GM12878 (cell line): ENCODE measurements around the gene HHIPL1. TPM values are rescaled to one million over a fixed set of nuclear protein-coding genes. Genes with fewer than 3 reads are reported as not detected.

Experiments
- ATAC-seq: fragments of 200-7000 bp; cut with Tn5 transposase; 3 replicates; pipeline ENCODE4 v1.9.1; 2020; ENCODE audit warnings: mild to moderate bottlenecking, moderate library complexity
- BruUV-seq: library from RNA; stranded (reverse); fragments of 400-500 nt; replicated peaks from 2 replicates; lab custom pipeline; 2021; lab: Mats Ljungman, UMichigan
- CTCF ChIA-PET: fragments of 300-600 bp; sonication (Branson Sonifier 250); formaldehyde crosslinking; extraction: SDS; loops from one replicate; lab custom pipeline; 2021; ENCODE audit warnings: inconsistent platforms; lab: Yijun Ruan, JAX
- POLR2A ChIA-PET: fragments of 350-600 bp; formaldehyde crosslinking; extraction: SDS; loops from one replicate; lab custom pipeline; 2021; ENCODE audit warnings: inconsistent platforms; lab: Charles Lee
- RAD21 ChIA-PET: fragments of 300-600 bp; sonication (Branson Sonifier 250); formaldehyde crosslinking; loops from one replicate; lab custom pipeline; 2023; ENCODE audit warnings: antibody characterized with exemption; ENCODE audit not compliant: unreplicated experiment; lab: Charles Lee
- SMC1A ChIA-PET: fragments of 300-600 bp; sonication (Branson Sonifier 250); formaldehyde crosslinking; loops from one replicate; lab custom pipeline; 2023; ENCODE audit not compliant: unreplicated experiment, uncharacterized antibody; lab: Charles Lee
- DNase-seq: peaks from one replicate; pipeline ENCODE4 v3.0.0-alpha.2; 2011; ENCODE audit warnings: low read depth, low spot score
- FAIRE-seq: peaks from 3 replicates; lab custom pipeline; 2011; peaks lifted over from hg19 to GRCh38; lab: Jason Lieb, UNC
- H2AFZ ChIP-seq: 2 replicates; pipeline ENCODE4 v1.6.0; 2011; ENCODE audit warnings: low read depth, low read length, control low read depth; ENCODE audit not compliant: control insufficient read depth
- H3K27ac ChIP-seq: 2 replicates; pipeline ENCODE4 v1.5.1; 2011; ENCODE audit warnings: control low read depth; ENCODE audit not compliant: control insufficient read depth, insufficient read depth
- H3K27me3 ChIP-seq, 2 experiments: replicated peaks in 1 of 2; 2 replicates each; pipeline versions ENCODE4 v1.6.0 to v1.6.1; 2011; ENCODE audit warnings: low read length in 1 of 2; ENCODE audit not compliant: control insufficient read depth in 2 of 2, insufficient read depth in 2 of 2
- H3K36me3 ChIP-seq, 2 experiments: 2 replicates each; pipeline ENCODE4 v1.5.1; 2011; ENCODE audit warnings: low read length in 1 of 2; ENCODE audit not compliant: control insufficient read depth in 2 of 2, insufficient read depth in 2 of 2
- H3K4me1 ChIP-seq: 2 replicates; pipeline ENCODE4 v1.6.1; 2011; ENCODE audit warnings: mild to moderate bottlenecking, low read length, moderate library complexity, mixed read lengths; ENCODE audit not compliant: control insufficient read depth, insufficient read depth
- H3K4me2 ChIP-seq: 2 replicates; pipeline ENCODE4 v1.6.0; 2011; ENCODE audit warnings: control low read depth; ENCODE audit not compliant: control insufficient read depth, insufficient read depth
- H3K4me3 ChIP-seq: fragments of 200-600 bp; sonication (generic); 2 replicates; pipeline ENCODE4 v1.5.1; 2016
- H3K79me2 ChIP-seq: 2 replicates; pipeline ENCODE4 v1.6.0; 2011; ENCODE audit warnings: low read length; ENCODE audit not compliant: control insufficient read depth, insufficient read depth
- H3K9ac ChIP-seq: 2 replicates; pipeline ENCODE4 v1.8.0; 2011; ENCODE audit warnings: low read length, control low read depth, mixed read lengths; ENCODE audit not compliant: control insufficient read depth, insufficient read depth
- H3K9me3 ChIP-seq: replicated peaks from 3 replicates; pipeline ENCODE4 v1.5.1; 2011; ENCODE audit warnings: mild to moderate bottlenecking, low read length; ENCODE audit not compliant: control insufficient read depth, insufficient read depth
- H4K20me1 ChIP-seq: 2 replicates; pipeline ENCODE4 v1.6.0; 2011; ENCODE audit not compliant: control insufficient read depth, insufficient read depth
- BCL11A ChIP-seq: IDR thresholded peaks from 2 replicates; pipeline ENCODE4 v1.6.1; 2011; ENCODE audit warnings: low read depth, low read length
- BMI1 ChIP-seq: fragments of 450-650 bp; IDR thresholded peaks from 2 replicates; pipeline ENCODE4 v1.6.1; 2016; ENCODE audit warnings: mild to moderate bottlenecking, moderate library complexity, borderline replicate concordance
- CBX5 ChIP-seq: sonication (generic); IDR thresholded peaks from 2 replicates; pipeline ENCODE4 v1.6.1; 2016; ENCODE audit warnings: low read depth, moderate library complexity, mild to moderate bottlenecking, inconsistent platforms
- CHD1 ChIP-seq: IDR thresholded peaks from 2 replicates; pipeline ENCODE4 v1.6.1; 2012; ENCODE audit warnings: low read depth, low read length, improper control_type of control experiment
- EGR1 ChIP-seq, 2 experiments: IDR thresholded peaks; 1 replicate in 1 of 2; 2 replicates in 1 of 2; pipeline ENCODE4 v1.6.1; 2011 to 2012; ENCODE audit warnings: low read depth in 2 of 2, low read length in 2 of 2, borderline replicate concordance in 1 of 2, mild to moderate bottlenecking in 1 of 2, moderate library complexity in 1 of 2
- ETV6 ChIP-seq, 2 experiments: fragments of 450-650 bp in 1 of 2; IDR thresholded peaks in 1 of 2; conservative IDR thresholded peaks in 1 of 2; 2 replicates each; pipeline ENCODE4 v1.6.1; 2014; ENCODE audit warnings: antibody characterized with exemption in 1 of 2, borderline replicate concordance in 1 of 2, low read depth in 1 of 2, mild to moderate bottlenecking in 1 of 2, moderate library complexity in 1 of 2
- NFIC ChIP-seq: IDR thresholded peaks from 2 replicates; pipeline ENCODE4 v1.6.1; 2012; ENCODE audit warnings: low read depth, mild to moderate bottlenecking, inconsistent platforms, low read length, moderate library complexity
- PAX5 ChIP-seq: IDR thresholded peaks from 2 replicates; pipeline ENCODE4 v1.6.1; 2011; ENCODE audit warnings: low read depth, low read length, borderline replicate concordance
- POLR2AphosphoS5 ChIP-seq: IDR thresholded peaks from 2 replicates; pipeline ENCODE4 v1.6.1; 2011; ENCODE audit warnings: mild to moderate bottlenecking, low read length, inconsistent platforms
- POU2F2 ChIP-seq: IDR thresholded peaks from 3 replicates; pipeline ENCODE4 v1.6.1; 2011; ENCODE audit warnings: low read depth, mild to moderate bottlenecking, low read length, borderline replicate concordance
- RUNX3 ChIP-seq: IDR thresholded peaks from 2 replicates; pipeline ENCODE4 v1.6.1; 2012; ENCODE audit warnings: low read length, inconsistent platforms
- SMAD5 ChIP-seq: IDR thresholded peaks from 2 replicates; pipeline ENCODE4 v1.6.1; 2016; ENCODE audit warnings: antibody characterized with exemption, low read depth
- STAT1 ChIP-seq: fragments of 450-650 bp; conservative IDR thresholded peaks from 2 replicates; pipeline ENCODE4 v1.6.1; 2014; ENCODE audit warnings: antibody characterized with exemption, mild to moderate bottlenecking
- ZZZ3 ChIP-seq: IDR thresholded peaks from 2 replicates; pipeline ENCODE4 v1.6.1; 2011; ENCODE audit warnings: low read depth; ENCODE audit not compliant: control insufficient read depth, insufficient read length
- WGBS: methylation state at CpG from one replicate; pipeline ENCODE4 v1.1.6; 2016; ENCODE audit warnings: low lambda C conversion rate; ENCODE audit not compliant: insufficient replicate concordance, insufficient coverage; ENCODE audit errors: missing lambda C conversion rate; 5-methylcytosine and 5-hydroxymethylcytosine counted together
- in situ Hi-C: fragments of 300-500 bp; cut with MboI; formaldehyde crosslinking; loops from 9 replicates; pipeline ENCODE4 v1.14.3; 2018; ENCODE audit warnings: mixed read lengths
- intact Hi-C: fragments of 100-400 bp; cut with micrococcal nuclease; formaldehyde crosslinking; loops from one replicate; pipeline ENCODE4 v1.14.2; 2022; ENCODE audit not compliant: unreplicated experiment
- polyA plus RNA-seq, 11 experiments: library from polyadenylated mRNA; depleted of rRNA in 4 of 11; unstranded in 6 of 11; stranded (reverse) in 5 of 11; fragments of >200 nt; fragmentation: Nextera tagmentation in 4 of 11; fragmentation: Illumina TruSeq in 1 of 11; extraction: Ambion mirVana in 4 of 11; extraction: Trizol in 1 of 11; gene quantifications; 1 replicate in 1 of 11; 2 replicates in 10 of 11; pipeline versions ENCODE4 v1.2.1 to v1.2.3, GENCODE V29; 2011 to 2016; ENCODE audit warnings: inconsistent platforms in 2 of 11, missing spikeins in 2 of 11, low read depth in 1 of 11
- total RNA-seq, 4 experiments: library from RNA; depleted of rRNA in 3 of 4; stranded (reverse); fragments of >200 nt in 3 of 4; fragmentation: Illumina TruSeq in 1 of 4; extraction: Trizol in 1 of 4; gene quantifications; 2 replicates each; pipeline versions ENCODE4 v1.2.1 to v1.2.3, GENCODE V29; 2013 to 2021
- TF ChIP-seq, protein P1 (sequence below): fragments of 450-650 bp; IDR thresholded peaks from 2 replicates; pipeline ENCODE4 v1.6.1; 2017; ENCODE audit warnings: mild to moderate bottlenecking, low read depth, inconsistent platforms; ENCODE audit not compliant: poor library complexity, severe bottlenecking
- TF ChIP-seq, protein P2 (sequence below): fragments of 450-650 bp; formaldehyde crosslinking; IDR thresholded peaks from 2 replicates; pipeline ENCODE4 v1.5.0; 2022; ENCODE audit warnings: mild to moderate bottlenecking, missing genetic modification characterization
- TF ChIP-seq, protein P3 (sequence below): fragments of 450-650 bp; IDR thresholded peaks from 2 replicates; pipeline ENCODE4 v1.6.1; 2018; ENCODE audit warnings: mild to moderate bottlenecking, low read depth, moderate library complexity; ENCODE audit not compliant: partially characterized antibody

Gene HHIPL1
- total and polyA plus RNA-seq, 10 of the 15 experiments (the other 5 are each of a cell fraction or from before 2014, with no cell fraction given) = 0.09 TPM; not detected in 9

DNA sequence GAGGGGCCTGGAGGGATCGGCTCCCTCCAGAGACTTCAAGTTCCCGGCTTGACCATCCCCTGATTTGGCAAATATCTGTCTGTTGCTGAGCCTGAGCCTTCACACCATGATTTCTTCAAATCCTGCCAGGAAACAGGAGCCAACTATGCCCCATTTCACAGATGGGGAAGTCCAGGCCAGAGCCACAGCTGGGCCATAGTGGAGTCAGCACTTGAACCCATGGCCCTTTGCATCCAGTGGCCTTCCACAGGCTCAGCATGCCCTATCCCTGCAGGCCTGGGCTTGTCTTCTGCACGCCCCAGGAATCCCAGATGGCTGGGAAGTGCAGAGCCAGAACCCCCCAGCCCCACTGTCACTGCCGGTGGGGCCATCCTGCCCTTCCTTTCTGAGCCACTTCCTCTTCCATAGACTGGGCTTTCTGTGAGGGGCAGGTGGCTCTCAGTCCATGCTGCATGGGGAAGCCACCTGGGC lies 84.1 kb downstream of the HHIPL1 start:
- BruUV-seq = no TSS peak
- DNase-seq = no peak
- TF ChIP-seq SMAD5 (no peak), CHD1 (no peak), PAX5 (no peak), ZZZ3 (no peak), POLR2AphosphoS5 (no peak), POU2F2 (no peak), ETV6 (conservative IDR thresholded peaks at IDR 0.05 in 1 of 2, IDR thresholded peaks at IDR 0.05 in 1 of 2; ENCODE audit: borderline replicate concordance in 1 of 2, low read depth in 1 of 2) (no peak), NFIC (no peak), EGR1 (IDR thresholded peaks at IDR 0.05; ENCODE audit: borderline replicate concordance in 1 of 2, low read depth in 2 of 2, low read length in 2 of 2) (no peak), BMI1 (no peak), RUNX3 (no peak), STAT1 (no peak), BCL11A (no peak), CBX5 (no peak)
- TF ChIP-seq, protein P1, sequence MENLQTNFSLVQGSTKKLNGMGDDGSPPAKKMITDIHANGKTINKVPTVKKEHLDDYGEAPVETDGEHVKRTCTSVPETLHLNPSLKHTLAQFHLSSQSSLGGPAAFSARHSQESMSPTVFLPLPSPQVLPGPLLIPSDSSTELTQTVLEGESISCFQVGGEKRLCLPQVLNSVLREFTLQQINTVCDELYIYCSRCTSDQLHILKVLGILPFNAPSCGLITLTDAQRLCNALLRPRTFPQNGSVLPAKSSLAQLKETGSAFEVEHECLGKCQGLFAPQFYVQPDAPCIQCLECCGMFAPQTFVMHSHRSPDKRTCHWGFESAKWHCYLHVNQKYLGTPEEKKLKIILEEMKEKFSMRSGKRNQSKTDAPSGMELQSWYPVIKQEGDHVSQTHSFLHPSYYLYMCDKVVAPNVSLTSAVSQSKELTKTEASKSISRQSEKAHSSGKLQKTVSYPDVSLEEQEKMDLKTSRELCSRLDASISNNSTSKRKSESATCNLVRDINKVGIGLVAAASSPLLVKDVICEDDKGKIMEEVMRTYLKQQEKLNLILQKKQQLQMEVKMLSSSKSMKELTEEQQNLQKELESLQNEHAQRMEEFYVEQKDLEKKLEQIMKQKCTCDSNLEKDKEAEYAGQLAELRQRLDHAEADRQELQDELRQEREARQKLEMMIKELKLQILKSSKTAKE = no peak
- TF ChIP-seq, protein P2, sequence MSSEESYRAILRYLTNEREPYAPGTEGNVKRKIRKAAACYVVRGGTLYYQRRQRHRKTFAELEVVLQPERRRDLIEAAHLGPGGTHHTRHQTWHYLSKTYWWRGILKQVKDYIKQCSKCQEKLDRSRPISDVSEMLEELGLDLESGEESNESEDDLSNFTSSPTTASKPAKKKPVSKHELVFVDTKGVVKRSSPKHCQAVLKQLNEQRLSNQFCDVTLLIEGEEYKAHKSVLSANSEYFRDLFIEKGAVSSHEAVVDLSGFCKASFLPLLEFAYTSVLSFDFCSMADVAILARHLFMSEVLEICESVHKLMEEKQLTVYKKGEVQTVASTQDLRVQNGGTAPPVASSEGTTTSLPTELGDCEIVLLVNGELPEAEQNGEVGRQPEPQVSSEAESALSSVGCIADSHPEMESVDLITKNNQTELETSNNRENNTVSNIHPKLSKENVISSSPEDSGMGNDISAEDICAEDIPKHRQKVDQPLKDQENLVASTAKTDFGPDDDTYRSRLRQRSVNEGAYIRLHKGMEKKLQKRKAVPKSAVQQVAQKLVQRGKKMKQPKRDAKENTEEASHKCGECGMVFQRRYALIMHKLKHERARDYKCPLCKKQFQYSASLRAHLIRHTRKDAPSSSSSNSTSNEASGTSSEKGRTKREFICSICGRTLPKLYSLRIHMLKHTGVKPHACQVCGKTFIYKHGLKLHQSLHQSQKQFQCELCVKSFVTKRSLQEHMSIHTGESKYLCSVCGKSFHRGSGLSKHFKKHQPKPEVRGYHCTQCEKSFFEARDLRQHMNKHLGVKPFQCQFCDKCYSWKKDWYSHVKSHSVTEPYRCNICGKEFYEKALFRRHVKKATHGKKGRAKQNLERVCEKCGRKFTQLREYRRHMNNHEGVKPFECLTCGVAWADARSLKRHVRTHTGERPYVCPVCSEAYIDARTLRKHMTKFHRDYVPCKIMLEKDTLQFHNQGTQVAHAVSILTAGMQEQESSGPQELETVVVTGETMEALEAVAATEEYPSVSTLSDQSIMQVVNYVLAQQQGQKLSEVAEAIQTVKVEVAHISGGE (CRISPR knock-in tag) = no peak
- TF ChIP-seq, protein P3, sequence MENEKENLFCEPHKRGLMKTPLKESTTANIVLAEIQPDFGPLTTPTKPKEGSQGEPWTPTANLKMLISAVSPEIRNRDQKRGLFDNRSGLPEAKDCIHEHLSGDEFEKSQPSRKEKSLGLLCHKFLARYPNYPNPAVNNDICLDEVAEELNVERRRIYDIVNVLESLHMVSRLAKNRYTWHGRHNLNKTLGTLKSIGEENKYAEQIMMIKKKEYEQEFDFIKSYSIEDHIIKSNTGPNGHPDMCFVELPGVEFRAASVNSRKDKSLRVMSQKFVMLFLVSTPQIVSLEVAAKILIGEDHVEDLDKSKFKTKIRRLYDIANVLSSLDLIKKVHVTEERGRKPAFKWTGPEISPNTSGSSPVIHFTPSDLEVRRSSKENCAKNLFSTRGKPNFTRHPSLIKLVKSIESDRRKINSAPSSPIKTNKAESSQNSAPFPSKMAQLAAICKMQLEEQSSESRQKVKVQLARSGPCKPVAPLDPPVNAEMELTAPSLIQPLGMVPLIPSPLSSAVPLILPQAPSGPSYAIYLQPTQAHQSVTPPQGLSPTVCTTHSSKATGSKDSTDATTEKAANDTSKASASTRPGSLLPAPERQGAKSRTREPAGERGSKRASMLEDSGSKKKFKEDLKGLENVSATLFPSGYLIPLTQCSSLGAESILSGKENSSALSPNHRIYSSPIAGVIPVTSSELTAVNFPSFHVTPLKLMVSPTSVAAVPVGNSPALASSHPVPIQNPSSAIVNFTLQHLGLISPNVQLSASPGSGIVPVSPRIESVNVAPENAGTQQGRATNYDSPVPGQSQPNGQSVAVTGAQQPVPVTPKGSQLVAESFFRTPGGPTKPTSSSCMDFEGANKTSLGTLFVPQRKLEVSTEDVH = no peak

More for the DNA sequence above, 84.1 kb downstream of the HHIPL1 start:
- intact Hi-C loops (no loop called here), in situ Hi-C loops (no loop called here)
- Histone ChIP-seq H4K20me1 (no peaks in the 10 kb centered on the region), H3K27ac (no peak overlapping the region), H3K9ac (no peak overlapping the region), H3K36me3 (no peaks in the 10 kb centered on the region), H3K27me3 (no peaks in the 10 kb centered on the region; a peak in 4 of 4 replicates), H3K79me2 (no peaks in the 10 kb centered on the region), H3K4me3 (no peak overlapping the region), H3K4me1 (no peaks in the 10 kb centered on the region), H3K9me3 (no peaks in the 10 kb centered on the region), H3K4me2 (no peak overlapping the region), H2AFZ (no peak overlapping the region)
- SMC1A ChIA-PET = interaction anchor here (1.9 kb wide), 1 partner anchor 11 kb away, joined by 4 read pairs; no protein-coding TSS in a partner anchor
- FAIRE-seq (no peak), ATAC-seq (no peak)
- WGBS = 48% methylated on average over 4 of the region's 4 CpGs
- POLR2A ChIA-PET = no interaction called here
- RAD21 ChIA-PET = interaction anchor here (1.3 kb wide), 1 partner anchor 171 kb away, joined by 3 read pairs; no protein-coding TSS in a partner anchor
- CTCF ChIA-PET = interaction anchor here (1.3 to 2.2 kb wide), 4 partner anchors 9 to 159 kb away, joined by 3 to 18 read pairs (median 3); no protein-coding TSS in a partner anchor
